OCI-LY7 (cell line): ENCODE data around the gene CHKA.

Source experiments
- EZH2phosphoT487 ChIP-seq: fragments of 200-600 bp; sonication (generic); IDR thresholded peaks from 2 replicates; pipeline ENCODE4 v1.6.1; 2018; ENCODE audit warnings: low read depth, borderline replicate concordance, mild to moderate bottlenecking, mixed run types, antibody characterized with exemption, low read length, moderate library complexity, mixed read lengths
- TF ChIP-seq, protein P1 (sequence below): fragments of 200-600 bp; sonication (generic); conservative IDR thresholded peaks from 2 replicates; pipeline ENCODE4 v1.5.1; 2014; ENCODE audit warnings: mild to moderate bottlenecking, antibody characterized with exemption, low read length, moderate library complexity, mixed read lengths

DNA sequence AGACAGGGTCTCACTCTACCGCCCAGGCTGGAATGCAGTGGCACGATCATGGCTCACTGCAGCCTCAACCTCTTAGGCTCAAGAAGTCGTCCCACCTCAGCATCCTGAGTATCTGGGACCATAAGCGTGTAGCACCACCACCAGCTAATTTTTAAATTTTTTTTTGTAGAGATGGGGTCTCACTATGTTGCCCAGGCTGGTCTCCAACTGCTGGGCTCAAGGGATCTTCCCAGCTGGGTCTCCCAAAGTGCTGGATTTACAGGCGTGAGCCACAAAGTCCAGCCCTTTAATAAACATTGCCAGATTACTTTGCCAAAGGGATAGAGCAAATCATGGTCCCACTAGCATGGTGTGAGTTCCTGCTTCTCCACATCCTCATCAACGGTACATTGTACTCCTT, 46.3 kb upstream of the CHKA start:
- TF ChIP-seq, protein P1, sequence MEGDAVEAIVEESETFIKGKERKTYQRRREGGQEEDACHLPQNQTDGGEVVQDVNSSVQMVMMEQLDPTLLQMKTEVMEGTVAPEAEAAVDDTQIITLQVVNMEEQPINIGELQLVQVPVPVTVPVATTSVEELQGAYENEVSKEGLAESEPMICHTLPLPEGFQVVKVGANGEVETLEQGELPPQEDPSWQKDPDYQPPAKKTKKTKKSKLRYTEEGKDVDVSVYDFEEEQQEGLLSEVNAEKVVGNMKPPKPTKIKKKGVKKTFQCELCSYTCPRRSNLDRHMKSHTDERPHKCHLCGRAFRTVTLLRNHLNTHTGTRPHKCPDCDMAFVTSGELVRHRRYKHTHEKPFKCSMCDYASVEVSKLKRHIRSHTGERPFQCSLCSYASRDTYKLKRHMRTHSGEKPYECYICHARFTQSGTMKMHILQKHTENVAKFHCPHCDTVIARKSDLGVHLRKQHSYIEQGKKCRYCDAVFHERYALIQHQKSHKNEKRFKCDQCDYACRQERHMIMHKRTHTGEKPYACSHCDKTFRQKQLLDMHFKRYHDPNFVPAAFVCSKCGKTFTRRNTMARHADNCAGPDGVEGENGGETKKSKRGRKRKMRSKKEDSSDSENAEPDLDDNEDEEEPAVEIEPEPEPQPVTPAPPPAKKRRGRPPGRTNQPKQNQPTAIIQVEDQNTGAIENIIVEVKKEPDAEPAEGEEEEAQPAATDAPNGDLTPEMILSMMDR = no peak
- TF ChIP-seq EZH2phosphoT487 = no peak
